Bronchial epithelial cell (primary cell): ENCODE results near the gene BANP. TPM values are rescaled to one million over a fixed set of nuclear protein-coding genes. Genes with fewer than 3 reads are reported as not detected.
"Not testable (repeated sequence)": the region's sequence is repeated elsewhere in the genome, so short reads cannot be mapped to it uniquely, and the experiment has no call there.

Experiments
- DNase-seq: peaks from one replicate; pipeline ENCODE4 v3.0.0-alpha.2; 2010; ENCODE audit warnings: low read depth
- FAIRE-seq: peaks from 2 replicates; lab custom pipeline; 2011; peaks lifted over from hg19 to GRCh38; lab: Jason Lieb, UNC
- H3K27me3 ChIP-seq: 2 replicates; pipeline ENCODE4 v1.5.1; 2011; ENCODE audit warnings: low read length; ENCODE audit not compliant: control insufficient read depth, insufficient read depth
- H3K36me3 ChIP-seq: 2 replicates; pipeline ENCODE4 v1.5.1; 2011; ENCODE audit warnings: low read length; ENCODE audit not compliant: control insufficient read depth, insufficient read depth
- H3K4me3 ChIP-seq: 2 replicates; pipeline ENCODE4 v1.5.1; 2011; ENCODE audit warnings: mild to moderate bottlenecking, low read depth, low read length, control low read depth
- CTCF ChIP-seq: IDR thresholded peaks from 2 replicates; pipeline ENCODE4 v1.5.1; 2011; ENCODE audit warnings: mild to moderate bottlenecking, moderate library complexity, low read length, control low read depth, inconsistent platforms; ENCODE audit not compliant: insufficient read depth, severe bottlenecking
- total RNA-seq: library from RNA; depleted of rRNA; stranded (reverse); fragments of >200 nt; gene quantifications from 2 replicates; pipeline ENCODE4 v1.2.1, GENCODE V29; 2014

BANP gene
- total RNA-seq, 1 donor from 2014 or later: 22.1 TPM

GRCh38 chr16:88052661-88053060, 101.4 kb downstream of the BANP start:
- TF ChIP-seq CTCF: no peak
- DNase-seq (no peak), FAIRE-seq (no peak)
- Histone ChIP-seq H3K27me3 (no peaks in the 10 kb centered on the region), H3K4me3 (no peak overlapping the region), H3K36me3 (peaks cover 4% of the 10 kb centered on the region)

GRCh38 chr16:88053479-88053878, 102.2 kb downstream of the BANP start:
- not testable (repeated sequence) for H3K27me3 ChIP-seq, DNase-seq, H3K36me3 ChIP-seq, H3K4me3 ChIP-seq
- FAIRE-seq: peak; percentile 79

- H3K36me3 ChIP-seq: peaks cover 8% of the 10 kb centered on the region
- TF ChIP-seq CTCF: no peak
- no peaks in the 10 kb centered on the region for H3K27me3 ChIP-seq
- DNase-seq (no peak), FAIRE-seq (no peak)
- no peak overlapping the region for H3K4me3 ChIP-seq
Observed at GRCh38 chr16:88055356-88055755, 104.1 kb downstream of the BANP start.

- H3K27me3 ChIP-seq: no peaks in the 10 kb centered on the region
- DNase-seq (no peak), FAIRE-seq (no peak)
- no peak for TF ChIP-seq CTCF
- no peak overlapping the region for H3K4me3 ChIP-seq
- H3K36me3 ChIP-seq: peaks cover 8% of the 10 kb centered on the region
Observed at GRCh38 chr16:88056212-88056611, 105.0 kb downstream of the BANP start.

GRCh38 chr16:88057656-88058055, 106.4 kb downstream of the BANP start:
- peaks cover 7% of the 10 kb centered on the region for H3K36me3 ChIP-seq
- FAIRE-seq: no peak

GRCh38 chr16:88058136-88058535, 106.9 kb downstream of the BANP start:
- TF ChIP-seq CTCF: no peak
- Histone ChIP-seq H3K27me3 (no peaks in the 10 kb centered on the region), H3K36me3 (peaks cover 7% of the 10 kb centered on the region), H3K4me3 (no peak overlapping the region)
- FAIRE-seq: no peak
- no peak for DNase-seq

More at GRCh38 chr16:88057656-88058055, 106.4 kb downstream of the BANP start:
- Histone ChIP-seq H3K27me3 (no peaks in the 10 kb centered on the region), H3K4me3 (no peak overlapping the region)
- TF ChIP-seq CTCF: no peak
- no peak for DNase-seq
